ENCODE results near the gene LMTK3.

LMTK3 gene

DNA sequence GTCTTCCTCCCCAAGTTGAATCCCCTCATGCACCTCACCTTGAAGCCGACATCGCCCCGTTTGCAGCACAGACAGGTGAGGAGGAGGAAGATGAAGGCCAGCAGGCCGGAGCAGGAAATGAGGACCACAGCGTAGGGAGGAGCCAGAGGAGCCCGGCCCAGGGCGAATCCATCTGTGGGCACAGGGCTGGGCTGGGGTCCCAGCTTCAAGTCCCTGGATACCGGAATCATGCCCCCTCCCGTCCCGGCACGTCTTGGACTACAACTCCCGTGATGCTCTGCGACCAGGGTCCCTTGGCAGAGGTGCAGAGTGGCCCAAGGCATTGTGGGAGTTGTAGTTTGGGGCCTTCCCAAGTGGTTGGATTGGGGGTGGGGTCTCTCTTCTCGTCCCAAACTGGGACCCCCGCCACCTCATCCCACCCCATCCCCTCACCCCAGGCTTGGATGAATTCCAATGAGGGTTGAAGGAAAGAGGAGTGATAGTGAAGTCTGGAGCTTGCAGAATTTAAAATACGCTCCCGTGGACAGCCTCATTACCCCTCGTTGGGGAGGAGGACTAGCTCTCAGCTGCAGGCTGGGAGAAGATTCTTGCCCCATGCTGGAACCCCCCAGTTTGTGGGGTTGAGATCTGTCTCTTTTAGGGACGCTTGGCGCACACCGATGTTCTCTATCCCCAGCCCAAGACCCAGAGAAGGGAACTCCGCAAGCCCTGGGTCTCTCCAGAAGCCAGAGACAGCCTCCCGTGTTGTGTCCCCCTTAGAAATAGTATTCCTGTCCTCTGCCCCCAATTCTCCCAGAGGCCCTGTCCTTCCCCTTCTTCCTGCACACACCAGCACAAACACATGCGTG is 990 bp downstream of the LMTK3 start:
- peak; percentile 4 for DNase-seq (ENCODE audit: extremely low read depth, low read depth)

GRCh38 chr19:48509467-48510194 is 2.0 kb downstream of the LMTK3 start:
- no peak for DNase-seq (ENCODE audit: extremely low read depth, low read depth)
- TF ChIP-seq, protein P1, sequence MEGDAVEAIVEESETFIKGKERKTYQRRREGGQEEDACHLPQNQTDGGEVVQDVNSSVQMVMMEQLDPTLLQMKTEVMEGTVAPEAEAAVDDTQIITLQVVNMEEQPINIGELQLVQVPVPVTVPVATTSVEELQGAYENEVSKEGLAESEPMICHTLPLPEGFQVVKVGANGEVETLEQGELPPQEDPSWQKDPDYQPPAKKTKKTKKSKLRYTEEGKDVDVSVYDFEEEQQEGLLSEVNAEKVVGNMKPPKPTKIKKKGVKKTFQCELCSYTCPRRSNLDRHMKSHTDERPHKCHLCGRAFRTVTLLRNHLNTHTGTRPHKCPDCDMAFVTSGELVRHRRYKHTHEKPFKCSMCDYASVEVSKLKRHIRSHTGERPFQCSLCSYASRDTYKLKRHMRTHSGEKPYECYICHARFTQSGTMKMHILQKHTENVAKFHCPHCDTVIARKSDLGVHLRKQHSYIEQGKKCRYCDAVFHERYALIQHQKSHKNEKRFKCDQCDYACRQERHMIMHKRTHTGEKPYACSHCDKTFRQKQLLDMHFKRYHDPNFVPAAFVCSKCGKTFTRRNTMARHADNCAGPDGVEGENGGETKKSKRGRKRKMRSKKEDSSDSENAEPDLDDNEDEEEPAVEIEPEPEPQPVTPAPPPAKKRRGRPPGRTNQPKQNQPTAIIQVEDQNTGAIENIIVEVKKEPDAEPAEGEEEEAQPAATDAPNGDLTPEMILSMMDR (IDR thresholded peaks at IDR 0.05; ENCODE audit: low read depth, low read length): no peak

More for the DNA sequence above, 990 bp downstream of the LMTK3 start:
- TF ChIP-seq, protein P1 (IDR thresholded peaks at IDR 0.05; ENCODE audit: low read depth, low read length): no peak

- TF ChIP-seq, protein P1 (IDR thresholded peaks at IDR 0.05; ENCODE audit: low read depth, low read length): no peak
- DNase-seq (ENCODE audit: extremely low read depth, low read depth): no peak
Observed at GRCh38 chr19:48508729-48509411, 2.8 kb downstream of the LMTK3 start.

DNA sequence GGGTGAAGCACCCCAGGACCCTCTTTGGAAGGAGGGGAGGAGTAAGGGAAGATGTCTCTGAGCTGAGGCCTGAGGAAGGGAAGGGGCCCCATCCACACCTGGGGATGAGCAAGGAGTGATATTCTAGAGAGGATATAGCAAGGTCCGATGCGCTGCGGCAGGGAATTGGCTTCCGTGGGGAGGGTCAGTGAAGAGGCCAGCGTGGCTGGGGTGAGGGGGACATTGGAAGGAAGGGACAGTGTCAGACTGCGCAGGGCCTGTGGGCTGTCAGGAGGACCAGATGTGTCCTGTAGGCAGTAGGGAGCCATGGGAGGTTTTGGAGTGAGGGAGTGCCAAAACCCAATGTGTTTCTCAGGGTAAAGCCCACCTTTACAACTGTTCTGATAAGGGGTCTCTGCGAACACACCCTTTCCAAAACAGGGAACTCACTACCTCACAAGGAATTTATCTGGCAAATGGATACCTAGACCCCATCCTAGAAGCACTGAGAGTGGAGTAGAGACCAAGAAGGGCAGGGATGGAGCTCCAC is 3.7 kb downstream of the LMTK3 start:
- TF ChIP-seq, protein P1 (IDR thresholded peaks at IDR 0.05; ENCODE audit: low read depth, low read length): no peak
- no peak for DNase-seq (ENCODE audit: extremely low read depth, low read depth)

- TF ChIP-seq, protein P1 (IDR thresholded peaks at IDR 0.05; ENCODE audit: low read depth, low read length): peak; percentile 42
- peak; percentile 10 for DNase-seq (ENCODE audit: extremely low read depth, low read depth)
Observed at GRCh38 chr19:48506138-48506733, 5.4 kb downstream of the LMTK3 start.

GRCh38 chr19:48502350-48503018 is 9.2 kb downstream of the LMTK3 start:
- TF ChIP-seq, protein P1 (IDR thresholded peaks at IDR 0.05; ENCODE audit: low read depth, low read length): no peak

More at GRCh38 chr19:48502350-48503018, 9.2 kb downstream of the LMTK3 start:
- no peak for DNase-seq (ENCODE audit: extremely low read depth, low read depth)

All from AG09319 (cell line).